Activated T-cell treated with anti-CD3 and anti-CD28 coated beads for 24 hours (primary cell): ENCODE results near the gene KIR3DL3.
"Not testable (repeated sequence)": the region's sequence is repeated elsewhere in the genome, so short reads cannot be mapped to it uniquely, and the experiment has no call there.

Experiments
- DNase-seq: peaks from one replicate; pipeline ENCODE4 v3.0.0-alpha.2; 2020; ENCODE audit warnings: low read depth

The KIR3DL3 gene

DNA sequence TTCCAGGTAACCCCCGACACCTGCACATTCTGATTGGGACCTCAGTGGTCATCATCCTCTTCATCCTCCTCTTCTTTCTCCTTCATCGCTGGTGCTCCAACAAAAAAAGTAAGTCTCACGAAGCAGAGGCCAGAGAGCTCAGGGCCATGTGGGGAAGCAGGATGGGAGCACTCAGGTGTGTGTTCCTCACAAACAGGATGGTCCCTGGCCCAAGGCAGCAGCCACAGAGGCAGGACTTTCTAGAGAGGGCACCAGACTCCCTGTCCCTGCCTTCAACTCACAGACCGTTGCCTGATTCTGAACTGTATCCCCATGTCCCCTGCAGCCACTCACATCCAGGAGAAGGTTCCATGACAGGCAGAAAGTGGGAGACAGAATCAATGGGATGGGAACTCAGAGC is 58.7 kb downstream of the KIR3DL3 start:
- not testable (repeated sequence) for DNase-seq
